SIG-M5 (cell line): ENCODE data around the gene USP35.

Source experiments
- DNase-seq: peaks from one replicate; lab custom pipeline; 2025; lab: John Stamatoyannopoulos, UW

The USP35 gene

GRCh38 chr11:78188286-78189173, at the start of gene USP35, which contains the start of gene KCTD21:
Gene USP35 (plus strand): TSS chr11:78188919. CDS start chr11:78196246, 7,327 bp downstream.
Gene KCTD21 (minus strand): TSS chr11:78188626. CDS start chr11:78174554, 14,072 bp downstream.
- peak; percentile 49 for DNase-seq

GRCh38 chr11:78139422-78140391, 49.0 kb upstream of the USP35 start, which contains the start of gene ALG8:
Gene ALG8 (minus strand): TSS chr11:78139626. CDS start chr11:78139588, 38 bp downstream.
- peak; percentile 69 for DNase-seq

GRCh38 chr11:78140392-78141077, 48.2 kb upstream of the USP35 start:
- DNase-seq, result no peak

GRCh38 chr11:78145511-78146025, 43.2 kb upstream of the USP35 start:
- DNase-seq, result no peak

- DNase-seq, result no peak
These were observed 40.9 kb upstream of the USP35 start for GRCh38 chr11:78147807-78148206.

- no peak for DNase-seq
These were observed 39.1 kb upstream of the USP35 start for GRCh38 chr11:78149646-78150045.

GRCh38 chr11:78150346-78150745, 38.4 kb upstream of the USP35 start:
- no peak for DNase-seq

GRCh38 chr11:78150754-78151153, 38.0 kb upstream of the USP35 start:
- no peak for DNase-seq

- DNase-seq, result no peak
These were observed 36.9 kb upstream of the USP35 start for GRCh38 chr11:78151804-78152203.

- DNase-seq, result no peak
These were observed 32.4 kb upstream of the USP35 start for GRCh38 chr11:78156127-78156844.

GRCh38 chr11:78158987-78159652, 29.6 kb upstream of the USP35 start:
- no peak for DNase-seq

GRCh38 chr11:78160557-78160956, 28.2 kb upstream of the USP35 start:
- DNase-seq, result no peak

- DNase-seq, result no peak
These were observed 27.4 kb upstream of the USP35 start for GRCh38 chr11:78161346-78161745.

- DNase-seq, result no peak
These were observed 26.8 kb upstream of the USP35 start for GRCh38 chr11:78161962-78162371.

- DNase-seq, result no peak
These were observed 24.9 kb upstream of the USP35 start for GRCh38 chr11:78163828-78164227.

GRCh38 chr11:78164471-78164870, 24.2 kb upstream of the USP35 start:
- no peak for DNase-seq

GRCh38 chr11:78166855-78167469, 21.8 kb upstream of the USP35 start:
- no peak for DNase-seq

GRCh38 chr11:78168539-78169477, 19.9 kb upstream of the USP35 start:
- no peak for DNase-seq

- DNase-seq, result no peak
These were observed 18.3 kb upstream of the USP35 start for GRCh38 chr11:78170413-78170812.
